HEK293 (cell line): ENCODE measurements around the gene REM2.

Experiments
- CTCF ChIA-PET: fragments of 350-600 bp; formaldehyde crosslinking; extraction: SDS; loops from one replicate; lab custom pipeline; 2021; ENCODE audit warnings: antibody characterized with exemption; lab: Yijun Ruan, JAX
- POLR2A ChIA-PET: fragments of 300-600 bp; formaldehyde crosslinking; extraction: SDS; loops from one replicate; lab custom pipeline; 2020; ENCODE audit warnings: antibody characterized with exemption, inconsistent platforms; lab: Yijun Ruan, JAX
- H3K27ac ChIP-seq: fragments of 200-500 bp; sonication (Bioruptor generic); 2 replicates; pipeline ENCODE4 v1.5.1; 2014; ENCODE audit warnings: low read depth, low read length, control low read depth, inconsistent platforms; ENCODE audit errors: extremely low read depth
- H3K36me3 ChIP-seq, 2 experiments: fragments of 200-500 bp in 1 of 2; sonication (Bioruptor generic) in 1 of 2; 1 replicate in 1 of 2; 2 replicates in 1 of 2; pipeline ENCODE4 v1.5.1; 2014 to 2017; ENCODE audit warnings: inconsistent platforms in 2 of 2, low read length in 2 of 2; ENCODE audit not compliant: control insufficient read depth in 2 of 2, insufficient read depth in 1 of 2
- H3K4me1 ChIP-seq: fragments of 200-500 bp; sonication (Bioruptor generic); 2 replicates; pipeline ENCODE4 v1.5.1; 2014; ENCODE audit warnings: mild to moderate bottlenecking, low read length, inconsistent platforms; ENCODE audit not compliant: control insufficient read depth, insufficient read depth
- H3K4me3 ChIP-seq: 2 replicates; pipeline ENCODE4 v1.5.1; 2011; ENCODE audit warnings: low read depth, mild to moderate bottlenecking, control low read depth, low read length, moderate library complexity
- H3K9me3 ChIP-seq: fragments of 200-500 bp; sonication (Bioruptor generic); 2 replicates; pipeline ENCODE4 v1.5.1; 2014; ENCODE audit warnings: low read depth, low read length, inconsistent platforms; ENCODE audit not compliant: control insufficient read depth, insufficient read depth
- HOXA7 ChIP-seq: sonication (generic); formaldehyde crosslinking; IDR thresholded peaks from 2 replicates; pipeline ENCODE4 v1.8.1; 2022; ENCODE audit warnings: missing genetic modification reagents, borderline replicate concordance
- IKZF3 ChIP-seq: fragments of 450-650 bp; IDR thresholded peaks from 2 replicates; pipeline ENCODE4 v1.5.0; 2018; ENCODE audit warnings: missing biosample characterization, mild to moderate bottlenecking, missing genetic modification characterization, moderate library complexity
- OSR2 ChIP-seq: fragments of 450-650 bp; formaldehyde crosslinking; IDR thresholded peaks from 2 replicates; pipeline ENCODE4 v1.5.1; 2016; ENCODE audit warnings: missing biosample characterization, missing genetic modification characterization
- SCRT1 ChIP-seq: fragments of 450-650 bp; formaldehyde crosslinking; IDR thresholded peaks from 2 replicates; pipeline ENCODE4 v1.5.1; 2016; ENCODE audit warnings: missing biosample characterization, missing genetic modification characterization, borderline replicate concordance
- WT1 ChIP-seq: fragments of 450-650 bp; formaldehyde crosslinking; IDR thresholded peaks from 2 replicates; pipeline ENCODE4 v1.5.1; 2016; ENCODE audit warnings: missing biosample characterization, missing genetic modification characterization
- YY2 ChIP-seq: fragments of 450-650 bp; formaldehyde crosslinking; IDR thresholded peaks from 2 replicates; pipeline ENCODE4 v1.5.1; 2016; ENCODE audit warnings: missing biosample characterization, missing genetic modification characterization
- ZBTB26 ChIP-seq: fragments of 450-650 bp; formaldehyde crosslinking; optimal IDR thresholded peaks from 2 replicates; pipeline ENCODE3; 2016; ENCODE audit warnings: missing biosample characterization, mild to moderate bottlenecking, missing genetic modification characterization
- ZEB2 ChIP-seq: fragments of 450-650 bp; formaldehyde crosslinking; IDR thresholded peaks from 2 replicates; pipeline ENCODE4 v1.5.1; 2016; ENCODE audit warnings: missing biosample characterization, missing genetic modification characterization
- ZFP37 ChIP-seq: fragments of 450-650 bp; formaldehyde crosslinking; IDR thresholded peaks from 2 replicates; pipeline ENCODE4 v1.5.1; 2016; ENCODE audit warnings: missing biosample characterization, missing genetic modification characterization
- ZNF174 ChIP-seq: fragments of 450-650 bp; formaldehyde crosslinking; IDR thresholded peaks from 2 replicates; pipeline ENCODE4 v1.5.0; 2017; ENCODE audit warnings: missing biosample characterization, mild to moderate bottlenecking, missing genetic modification characterization
- ZNF175 ChIP-seq: fragments of 450-650 bp; formaldehyde crosslinking; IDR thresholded peaks from 2 replicates; pipeline ENCODE4 v1.5.1; 2016; ENCODE audit warnings: missing biosample characterization, missing genetic modification characterization
- ZNF202 ChIP-seq: fragments of 450-650 bp; formaldehyde crosslinking; IDR thresholded peaks from 2 replicates; pipeline ENCODE4 v1.5.1; 2016; ENCODE audit warnings: missing biosample characterization, missing genetic modification characterization, borderline replicate concordance
- ZNF266 ChIP-seq: fragments of 450-650 bp; formaldehyde crosslinking; IDR thresholded peaks from 2 replicates; pipeline ENCODE4 v1.5.1; 2016; ENCODE audit warnings: missing biosample characterization, missing genetic modification characterization, low read depth
- ZNF394 ChIP-seq: fragments of 450-650 bp; formaldehyde crosslinking; IDR thresholded peaks from 2 replicates; pipeline ENCODE4 v1.5.1; 2016; ENCODE audit warnings: missing biosample characterization, missing genetic modification characterization, mild to moderate bottlenecking, moderate library complexity, borderline replicate concordance
- ZNF48 ChIP-seq: fragments of 450-650 bp; formaldehyde crosslinking; IDR thresholded peaks from 2 replicates; pipeline ENCODE4 v1.5.1; 2016; ENCODE audit warnings: missing biosample characterization, missing genetic modification characterization
- ZNF501 ChIP-seq: fragments of 450-650 bp; formaldehyde crosslinking; IDR thresholded peaks from 2 replicates; pipeline ENCODE4 v1.5.1; 2016; ENCODE audit warnings: missing biosample characterization, missing genetic modification characterization
- ZNF629 ChIP-seq: fragments of 450-650 bp; formaldehyde crosslinking; IDR thresholded peaks from 2 replicates; pipeline ENCODE4 v1.5.1; 2017; ENCODE audit warnings: missing biosample characterization, missing genetic modification characterization
- ZNF785 ChIP-seq: fragments of 450-650 bp; formaldehyde crosslinking; IDR thresholded peaks from 2 replicates; pipeline ENCODE4 v1.5.1; 2016; ENCODE audit warnings: missing biosample characterization, missing genetic modification characterization
- TF ChIP-seq, protein P1 (sequence below): fragments of 450-650 bp; formaldehyde crosslinking; IDR thresholded peaks from 2 replicates; pipeline ENCODE4 v1.5.1; 2017; ENCODE audit warnings: missing biosample characterization, missing genetic modification characterization
- TF ChIP-seq, protein P2 (sequence below): fragments of 450-650 bp; formaldehyde crosslinking; IDR thresholded peaks from 2 replicates; pipeline ENCODE4 v1.5.1; 2016; ENCODE audit warnings: missing biosample characterization, missing genetic modification characterization
- TF ChIP-seq, protein P3 (sequence below): fragments of 450-650 bp; formaldehyde crosslinking; IDR thresholded peaks from 2 replicates; pipeline ENCODE4 v1.5.1; 2016; ENCODE audit warnings: missing biosample characterization, missing genetic modification characterization

The REM2 gene

DNA sequence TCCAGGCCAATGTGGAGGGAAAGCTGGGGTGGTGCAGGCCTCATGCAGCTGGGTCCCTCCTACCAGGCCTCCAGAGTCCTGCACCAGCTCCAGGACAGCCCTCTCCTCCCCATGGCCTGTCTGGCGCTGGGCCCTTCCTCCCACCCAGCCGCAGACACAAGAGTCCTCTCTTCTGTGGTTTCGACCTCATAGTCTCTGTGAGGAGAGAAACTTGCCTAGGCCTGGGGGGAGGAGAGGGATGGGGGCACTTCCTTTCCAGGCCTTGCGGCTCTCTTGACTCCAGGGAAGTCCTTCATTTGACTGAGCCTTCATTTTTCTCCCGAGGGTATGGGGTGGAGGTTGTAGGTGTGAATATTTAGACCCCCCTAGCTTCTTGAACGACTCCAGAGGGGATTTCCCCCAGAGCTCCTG, 44.4 kb upstream of the REM2 start (continued):
- TF ChIP-seq SCRT1 (tag by site-specific recombination) (no peak), ZNF48 (tag by site-specific recombination) (no peak), YY2 (tag by site-specific recombination) (no peak)
- TF ChIP-seq, all 188 proteins: peak for 0

GRCh38 chr14:22839159-22839779, 43.8 kb upstream of the REM2 start:
- TF ChIP-seq ZEB2 (tag by site-specific recombination), result no peak
- TF ChIP-seq, protein P1, sequence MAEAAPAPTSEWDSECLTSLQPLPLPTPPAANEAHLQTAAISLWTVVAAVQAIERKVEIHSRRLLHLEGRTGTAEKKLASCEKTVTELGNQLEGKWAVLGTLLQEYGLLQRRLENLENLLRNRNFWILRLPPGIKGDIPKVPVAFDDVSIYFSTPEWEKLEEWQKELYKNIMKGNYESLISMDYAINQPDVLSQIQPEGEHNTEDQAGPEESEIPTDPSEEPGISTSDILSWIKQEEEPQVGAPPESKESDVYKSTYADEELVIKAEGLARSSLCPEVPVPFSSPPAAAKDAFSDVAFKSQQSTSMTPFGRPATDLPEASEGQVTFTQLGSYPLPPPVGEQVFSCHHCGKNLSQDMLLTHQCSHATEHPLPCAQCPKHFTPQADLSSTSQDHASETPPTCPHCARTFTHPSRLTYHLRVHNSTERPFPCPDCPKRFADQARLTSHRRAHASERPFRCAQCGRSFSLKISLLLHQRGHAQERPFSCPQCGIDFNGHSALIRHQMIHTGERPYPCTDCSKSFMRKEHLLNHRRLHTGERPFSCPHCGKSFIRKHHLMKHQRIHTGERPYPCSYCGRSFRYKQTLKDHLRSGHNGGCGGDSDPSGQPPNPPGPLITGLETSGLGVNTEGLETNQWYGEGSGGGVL (tag by site-specific recombination), result peak; percentile 46
- TF ChIP-seq ZNF394 (tag by site-specific recombination), result no peak
- no peak for TF ChIP-seq HOXA7
- no peaks in the 10 kb centered on the region for H3K9me3 ChIP-seq
- no peaks in the 10 kb centered on the region for H3K4me1 ChIP-seq
- H3K36me3 ChIP-seq, result peaks cover 6 to 12% of the 10 kb centered on the region in 2 experiments; a peak in 2 of 3 replicates
- no peak overlapping the region for H3K4me3 ChIP-seq
- ChIA-PET POLR2A (interaction anchor here (1.1 kb wide), 1 partner anchor 9 kb away, joined by 3 read pairs; no protein-coding TSS in a partner anchor), CTCF (interaction anchor here (0.5 to 2.7 kb wide), 9 partner anchors 12 to 282 kb away, joined by 3 to 13 read pairs (median 5); no protein-coding TSS in a partner anchor)
- H3K27ac ChIP-seq, result no peak overlapping the region

DNA sequence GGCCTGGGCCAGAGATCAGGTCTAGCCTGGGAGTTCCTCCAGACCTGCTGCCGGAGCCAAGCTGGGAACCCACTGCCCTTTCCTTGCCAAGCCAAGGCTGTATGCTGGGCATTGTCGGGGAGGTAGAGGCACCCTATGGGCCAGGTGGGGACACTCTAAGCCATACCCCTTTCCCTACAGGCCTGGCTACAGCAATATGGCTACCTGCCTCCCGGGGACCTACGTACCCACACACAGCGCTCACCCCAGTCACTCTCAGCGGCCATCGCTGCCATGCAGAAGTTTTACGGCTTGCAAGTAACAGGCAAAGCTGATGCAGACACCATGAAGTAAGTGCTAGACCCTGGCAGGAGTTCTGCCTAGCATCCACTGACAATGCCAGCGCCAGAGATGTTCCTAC, 41.7 kb upstream of the REM2 start:
- CTCF ChIA-PET, result interaction anchor here (0.6 to 2.7 kb wide), 3 partner anchors 12 to 18 kb away, joined by 3 to 8 read pairs (median 6); no protein-coding TSS in a partner anchor
- Histone ChIP-seq H3K4me3 (no peak overlapping the region), H3K4me1 (no peaks in the 10 kb centered on the region), H3K9me3 (no peaks in the 10 kb centered on the region), H3K36me3 (no peaks in the 10 kb centered on the region; a peak in 1 of 3 replicates)
- POLR2A ChIA-PET, result interaction anchor here (1.9 kb wide), 1 partner anchor 9 kb away, joined by 5 read pairs; no protein-coding TSS in a partner anchor
- TF ChIP-seq ZNF175 (tag by site-specific recombination) (no peak), ZNF501 (tag by site-specific recombination) (no peak), ZNF266 (tag by site-specific recombination) (no peak)
- TF ChIP-seq, all 188 proteins: peak for 0
- H3K27ac ChIP-seq, result no peak overlapping the region

DNA sequence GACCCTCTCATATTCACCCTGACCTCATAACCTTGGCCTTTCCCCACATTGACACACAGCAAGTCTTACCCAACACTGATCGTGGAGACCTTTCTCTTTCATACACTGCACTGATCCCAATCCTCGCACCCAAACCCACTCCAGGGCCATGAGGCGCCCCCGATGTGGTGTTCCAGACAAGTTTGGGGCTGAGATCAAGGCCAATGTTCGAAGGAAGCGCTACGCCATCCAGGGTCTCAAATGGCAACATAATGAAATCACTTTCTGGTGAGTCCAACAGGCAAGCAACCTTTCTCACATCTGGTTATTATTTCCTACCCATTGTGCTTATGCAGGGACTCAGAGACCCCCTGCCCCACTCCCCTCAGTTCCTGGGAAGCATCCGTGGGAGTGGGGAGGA, 41.3 kb upstream of the REM2 start:
- CTCF ChIA-PET, result interaction anchor here (2.7 kb wide), 1 partner anchor 11 kb away, joined by 8 read pairs; no protein-coding TSS in a partner anchor
- H3K36me3 ChIP-seq, result no peaks in the 10 kb centered on the region; a peak in 1 of 3 replicates
- H3K4me3 ChIP-seq, result no peak overlapping the region
- no peaks in the 10 kb centered on the region for H3K9me3 ChIP-seq
- H3K4me1 ChIP-seq, result no peaks in the 10 kb centered on the region
- no peak for TF ChIP-seq ZNF175 (tag by site-specific recombination)
- TF ChIP-seq, protein P2, sequence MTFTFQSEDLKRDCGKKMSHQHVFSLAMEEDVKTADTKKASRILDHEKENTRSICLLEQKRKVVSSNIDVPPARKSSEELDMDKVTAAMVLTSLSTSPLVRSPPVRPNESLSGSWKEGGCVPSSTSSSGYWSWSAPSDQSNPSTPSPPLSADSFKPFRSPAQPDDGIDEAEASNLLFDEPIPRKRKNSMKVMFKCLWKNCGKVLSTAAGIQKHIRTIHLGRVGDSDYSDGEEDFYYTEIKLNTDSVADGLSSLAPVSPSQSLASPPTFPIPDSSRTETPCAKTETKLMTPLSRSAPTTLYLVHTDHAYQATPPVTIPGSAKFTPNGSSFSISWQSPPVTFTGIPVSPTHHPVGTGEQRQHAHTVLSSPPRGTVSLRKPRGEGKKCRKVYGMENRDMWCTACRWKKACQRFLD, result no peak
- no peak for TF ChIP-seq ZNF202 (tag by site-specific recombination)
- no peak for TF ChIP-seq OSR2
- no peak for TF ChIP-seq ZFP37 (tag by site-specific recombination)
- TF ChIP-seq ZNF174 (tag by site-specific recombination), result no peak
- TF ChIP-seq, protein P3, sequence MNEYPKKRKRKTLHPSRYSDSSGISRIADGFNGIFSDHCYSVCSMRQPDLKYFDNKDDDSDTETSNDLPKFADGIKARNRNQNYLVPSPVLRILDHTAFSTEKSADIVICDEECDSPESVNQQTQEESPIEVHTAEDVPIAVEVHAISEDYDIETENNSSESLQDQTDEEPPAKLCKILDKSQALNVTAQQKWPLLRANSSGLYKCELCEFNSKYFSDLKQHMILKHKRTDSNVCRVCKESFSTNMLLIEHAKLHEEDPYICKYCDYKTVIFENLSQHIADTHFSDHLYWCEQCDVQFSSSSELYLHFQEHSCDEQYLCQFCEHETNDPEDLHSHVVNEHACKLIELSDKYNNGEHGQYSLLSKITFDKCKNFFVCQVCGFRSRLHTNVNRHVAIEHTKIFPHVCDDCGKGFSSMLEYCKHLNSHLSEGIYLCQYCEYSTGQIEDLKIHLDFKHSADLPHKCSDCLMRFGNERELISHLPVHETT (tag by site-specific recombination), result no peak
- no peak for TF ChIP-seq ZNF785
- no peak for TF ChIP-seq ZNF629 (tag by site-specific recombination)
- no peak for TF ChIP-seq WT1 (tag by site-specific recombination)
- no peak for TF ChIP-seq ZBTB26 (tag by site-specific recombination)
- no peak for TF ChIP-seq IKZF3 (tag by site-specific recombination)
- TF ChIP-seq, all 188 proteins: peak for 0
- no peak overlapping the region for H3K27ac ChIP-seq
- POLR2A ChIA-PET, result interaction anchor here (1.9 kb wide), 1 partner anchor 9 kb away, joined by 5 read pairs; no protein-coding TSS in a partner anchor
